GM12878 (cell line): Measurements from ENCODE around the gene CHD1. TPM values are rescaled to one million over a fixed set of nuclear protein-coding genes. Genes with fewer than 3 reads are reported as not detected.
A peak's percentile ranks its signal among the peaks of the same experiment; 100 is the strongest.

Source experiments
- ATAC-seq: fragments of 200-7000 bp; cut with Tn5 transposase; 3 replicates; pipeline ENCODE4 v1.9.1; 2020; ENCODE audit warnings: mild to moderate bottlenecking, moderate library complexity
- BruUV-seq: library from RNA; stranded (reverse); fragments of 400-500 nt; replicated peaks from 2 replicates; lab custom pipeline; 2021; lab: Mats Ljungman, UMichigan
- CTCF ChIA-PET: fragments of 300-600 bp; sonication (Branson Sonifier 250); formaldehyde crosslinking; extraction: SDS; loops from one replicate; lab custom pipeline; 2021; ENCODE audit warnings: inconsistent platforms; lab: Yijun Ruan, JAX
- POLR2A ChIA-PET: fragments of 350-600 bp; formaldehyde crosslinking; extraction: SDS; loops from one replicate; lab custom pipeline; 2021; ENCODE audit warnings: inconsistent platforms; lab: Charles Lee
- RAD21 ChIA-PET: fragments of 300-600 bp; sonication (Branson Sonifier 250); formaldehyde crosslinking; loops from one replicate; lab custom pipeline; 2023; ENCODE audit warnings: antibody characterized with exemption; ENCODE audit not compliant: unreplicated experiment; lab: Charles Lee
- SMC1A ChIA-PET: fragments of 300-600 bp; sonication (Branson Sonifier 250); formaldehyde crosslinking; loops from one replicate; lab custom pipeline; 2023; ENCODE audit not compliant: unreplicated experiment, uncharacterized antibody; lab: Charles Lee
- DNase-seq: peaks from one replicate; pipeline ENCODE4 v3.0.0-alpha.2; 2011; ENCODE audit warnings: low read depth, low spot score
- FAIRE-seq: peaks from 3 replicates; lab custom pipeline; 2011; peaks lifted over from hg19 to GRCh38; lab: Jason Lieb, UNC
- H2AFZ ChIP-seq: 2 replicates; pipeline ENCODE4 v1.6.0; 2011; ENCODE audit warnings: low read depth, low read length, control low read depth; ENCODE audit not compliant: control insufficient read depth
- H3K27ac ChIP-seq: 2 replicates; pipeline ENCODE4 v1.5.1; 2011; ENCODE audit warnings: control low read depth; ENCODE audit not compliant: control insufficient read depth, insufficient read depth
- H3K27me3 ChIP-seq, 2 experiments: replicated peaks in 1 of 2; 2 replicates each; pipeline versions ENCODE4 v1.6.0 to v1.6.1; 2011; ENCODE audit warnings: low read length in 1 of 2; ENCODE audit not compliant: control insufficient read depth in 2 of 2, insufficient read depth in 2 of 2
- H3K36me3 ChIP-seq, 2 experiments: 2 replicates each; pipeline ENCODE4 v1.5.1; 2011; ENCODE audit warnings: low read length in 1 of 2; ENCODE audit not compliant: control insufficient read depth in 2 of 2, insufficient read depth in 2 of 2
- H3K4me1 ChIP-seq: 2 replicates; pipeline ENCODE4 v1.6.1; 2011; ENCODE audit warnings: mild to moderate bottlenecking, low read length, moderate library complexity, mixed read lengths; ENCODE audit not compliant: control insufficient read depth, insufficient read depth
- H3K4me2 ChIP-seq: 2 replicates; pipeline ENCODE4 v1.6.0; 2011; ENCODE audit warnings: control low read depth; ENCODE audit not compliant: control insufficient read depth, insufficient read depth
- H3K4me3 ChIP-seq: fragments of 200-600 bp; sonication (generic); 2 replicates; pipeline ENCODE4 v1.5.1; 2016
- H3K79me2 ChIP-seq: 2 replicates; pipeline ENCODE4 v1.6.0; 2011; ENCODE audit warnings: low read length; ENCODE audit not compliant: control insufficient read depth, insufficient read depth
- H3K9ac ChIP-seq: 2 replicates; pipeline ENCODE4 v1.8.0; 2011; ENCODE audit warnings: low read length, control low read depth, mixed read lengths; ENCODE audit not compliant: control insufficient read depth, insufficient read depth
- H3K9me3 ChIP-seq: replicated peaks from 3 replicates; pipeline ENCODE4 v1.5.1; 2011; ENCODE audit warnings: mild to moderate bottlenecking, low read length; ENCODE audit not compliant: control insufficient read depth, insufficient read depth
- H4K20me1 ChIP-seq: 2 replicates; pipeline ENCODE4 v1.6.0; 2011; ENCODE audit not compliant: control insufficient read depth, insufficient read depth
- ESRRA ChIP-seq: IDR thresholded peaks from 2 replicates; pipeline ENCODE4 v1.6.1; 2012; ENCODE audit warnings: mild to moderate bottlenecking, low read length, improper control_type of control experiment
- HDAC2 ChIP-seq: fragments of 200-600 bp; sonication (generic); IDR thresholded peaks from 2 replicates; pipeline ENCODE4 v1.6.1; 2017
- MYC ChIP-seq: IDR thresholded peaks from 2 replicates; pipeline ENCODE4 v1.6.1; 2011; ENCODE audit warnings: mild to moderate bottlenecking, low read length, moderate library complexity, inconsistent platforms; ENCODE audit not compliant: insufficient read depth, insufficient replicate concordance, insufficient read length, severe bottlenecking
- ZBTB40 ChIP-seq: fragments of 450-650 bp; IDR thresholded peaks from 2 replicates; pipeline ENCODE4 v1.6.1; 2016; ENCODE audit warnings: mild to moderate bottlenecking, moderate library complexity, borderline replicate concordance
- ZNF592 ChIP-seq: fragments of 450-650 bp; IDR thresholded peaks from 2 replicates; pipeline ENCODE4 v1.6.1; 2017; ENCODE audit warnings: mild to moderate bottlenecking, moderate library complexity
- WGBS: methylation state at CpG from one replicate; pipeline ENCODE4 v1.1.6; 2016; ENCODE audit warnings: low lambda C conversion rate; ENCODE audit not compliant: insufficient replicate concordance, insufficient coverage; ENCODE audit errors: missing lambda C conversion rate; 5-methylcytosine and 5-hydroxymethylcytosine counted together
- in situ Hi-C: fragments of 300-500 bp; cut with MboI; formaldehyde crosslinking; loops from 9 replicates; pipeline ENCODE4 v1.14.3; 2018; ENCODE audit warnings: mixed read lengths
- intact Hi-C: fragments of 100-400 bp; cut with micrococcal nuclease; formaldehyde crosslinking; loops from one replicate; pipeline ENCODE4 v1.14.2; 2022; ENCODE audit not compliant: unreplicated experiment
- polyA plus RNA-seq, 11 experiments: library from polyadenylated mRNA; depleted of rRNA in 4 of 11; unstranded in 6 of 11; stranded (reverse) in 5 of 11; fragments of >200 nt; fragmentation: Nextera tagmentation in 4 of 11; fragmentation: Illumina TruSeq in 1 of 11; extraction: Ambion mirVana in 4 of 11; extraction: Trizol in 1 of 11; gene quantifications; 1 replicate in 1 of 11; 2 replicates in 10 of 11; pipeline versions ENCODE4 v1.2.1 to v1.2.3, GENCODE V29; 2011 to 2016; ENCODE audit warnings: inconsistent platforms in 2 of 11, missing spikeins in 2 of 11, low read depth in 1 of 11
- total RNA-seq, 4 experiments: library from RNA; depleted of rRNA in 3 of 4; stranded (reverse); fragments of >200 nt in 3 of 4; fragmentation: Illumina TruSeq in 1 of 4; extraction: Trizol in 1 of 4; gene quantifications; 2 replicates each; pipeline versions ENCODE4 v1.2.1 to v1.2.3, GENCODE V29; 2013 to 2021
- TF ChIP-seq, protein P1 (sequence below): fragments of 150-350 bp; IDR thresholded peaks from 2 replicates; pipeline ENCODE4 v1.6.1; 2014; ENCODE audit warnings: mild to moderate bottlenecking, low read depth, low read length

CHD1 gene
- total and polyA plus RNA-seq, 10 of the 15 experiments (the other 5 are each of a cell fraction or from before 2014, with no cell fraction given) = 25.5 to 158 (median 50.5) TPM

DNA sequence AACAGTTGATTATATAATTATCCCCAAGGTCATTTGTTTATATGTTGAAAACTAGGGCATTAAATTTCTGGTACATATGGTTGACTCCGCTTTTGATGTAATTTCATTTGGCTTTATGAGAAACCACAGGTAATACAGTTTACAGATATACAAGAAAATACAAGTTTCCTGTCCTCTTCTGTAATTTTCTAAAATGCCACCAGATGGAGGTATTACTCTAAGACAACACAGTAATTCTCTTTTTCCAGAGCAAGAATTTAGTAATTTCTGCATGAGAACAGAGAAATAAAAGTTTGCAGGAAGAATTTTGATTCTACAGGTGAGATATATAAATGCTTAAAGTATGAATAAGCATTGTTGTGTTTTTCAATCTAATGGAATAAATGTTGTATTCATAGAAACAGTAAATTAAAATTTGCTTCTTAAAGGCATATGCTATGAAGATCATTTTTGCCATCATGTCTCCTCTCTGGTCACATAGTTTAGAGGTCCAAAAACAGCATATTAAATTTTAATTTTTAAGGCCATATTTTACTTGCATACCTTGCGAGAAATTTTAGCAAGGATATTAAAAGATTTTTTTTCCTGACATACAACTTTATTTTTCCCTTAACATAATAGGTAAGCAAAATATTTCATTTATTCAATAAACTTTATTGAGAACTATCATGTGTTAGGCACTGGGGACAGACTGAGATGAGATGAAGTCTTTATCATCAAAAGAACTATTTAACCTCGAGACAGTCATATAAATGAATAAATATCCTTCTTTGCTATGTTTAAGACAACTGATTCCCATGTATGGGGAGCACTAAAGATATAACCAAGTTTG lies 22.7 kb downstream of the CHD1 start:
- intact Hi-C loops (loop anchor here (1.0 to 5.0 kb wide), 4 partner anchors 21 to 154 kb away; partner anchors contain the start of gene RGMB), in situ Hi-C loops (loop anchor here (10.0 kb wide), 1 partner anchor 129 kb away; no protein-coding TSS in a partner anchor)
- Histone ChIP-seq H3K9ac (no peak overlapping the region), H3K4me3 (no peak overlapping the region), H3K27ac (no peak overlapping the region), H3K36me3 (peaks cover 0 to 14% of the 10 kb centered on the region in 2 experiments; a peak in 3 of 4 replicates), H3K79me2 (peaks cover 57% of the 10 kb centered on the region), H3K27me3 (no peaks in the 10 kb centered on the region), H3K4me2 (no peak overlapping the region), H3K4me1 (no peaks in the 10 kb centered on the region; the same call in 1 of the 2 replicates), H2AFZ (no peak overlapping the region), H3K9me3 (no peaks in the 10 kb centered on the region), H4K20me1 (no peaks in the 10 kb centered on the region)
- no peak for DNase-seq
- peak; percentile 80 for FAIRE-seq
- no TSS peak for BruUV-seq
- SMC1A ChIA-PET = interaction anchor here (0.8 to 4.1 kb wide), 15 partner anchors 8 to 155 kb away, joined by 3 to 43 read pairs (median 6); no protein-coding TSS in a partner anchor
- WGBS = 63% methylated on average over 3 of the region's 3 CpGs
- POLR2A ChIA-PET = interaction anchor here (0.8 to 1.8 kb wide), 2 partner anchors 16 to 126 kb away, joined by 3 to 4 read pairs; no protein-coding TSS in a partner anchor
- RAD21 ChIA-PET = interaction anchor here (0.9 to 4.4 kb wide), 8 partner anchors 15 to 157 kb away, joined by 3 to 38 read pairs (median 12); no protein-coding TSS in a partner anchor
- ATAC-seq = peak; percentile 70
- CTCF ChIA-PET = interaction anchor here (0.9 to 4.2 kb wide), 16 partner anchors 7 to 155 kb away, joined by 3 to 46 read pairs (median 8); no protein-coding TSS in a partner anchor
- TF ChIP-seq, protein P1, sequence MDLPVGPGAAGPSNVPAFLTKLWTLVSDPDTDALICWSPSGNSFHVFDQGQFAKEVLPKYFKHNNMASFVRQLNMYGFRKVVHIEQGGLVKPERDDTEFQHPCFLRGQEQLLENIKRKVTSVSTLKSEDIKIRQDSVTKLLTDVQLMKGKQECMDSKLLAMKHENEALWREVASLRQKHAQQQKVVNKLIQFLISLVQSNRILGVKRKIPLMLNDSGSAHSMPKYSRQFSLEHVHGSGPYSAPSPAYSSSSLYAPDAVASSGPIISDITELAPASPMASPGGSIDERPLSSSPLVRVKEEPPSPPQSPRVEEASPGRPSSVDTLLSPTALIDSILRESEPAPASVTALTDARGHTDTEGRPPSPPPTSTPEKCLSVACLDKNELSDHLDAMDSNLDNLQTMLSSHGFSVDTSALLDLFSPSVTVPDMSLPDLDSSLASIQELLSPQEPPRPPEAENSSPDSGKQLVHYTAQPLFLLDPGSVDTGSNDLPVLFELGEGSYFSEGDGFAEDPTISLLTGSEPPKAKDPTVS = no peak
- TF ChIP-seq ZNF592 = 0 out of 2 replicates have a peak, but pooled peaks have one; percentile 6
- TF ChIP-seq ZBTB40 = peak; percentile 83
- TF ChIP-seq ESRRA = no peak
- no peak for TF ChIP-seq HDAC2
- no peak for TF ChIP-seq MYC
